GM19043 (cell line): Measurements from ENCODE around the gene TMEM178B.
"Not testable (repeated sequence)": the region's sequence is repeated elsewhere in the genome, so short reads cannot be mapped to it uniquely, and the experiment has no call there.

ENCODE experiments used
- ATAC-seq: cut with Tn5 transposase; IDR thresholded peaks from one replicate; pipeline ENCODE4 v1.9.1; 2021; ENCODE audit warnings: low read depth; ENCODE audit not compliant: unreplicated experiment

TMEM178B gene

DNA sequence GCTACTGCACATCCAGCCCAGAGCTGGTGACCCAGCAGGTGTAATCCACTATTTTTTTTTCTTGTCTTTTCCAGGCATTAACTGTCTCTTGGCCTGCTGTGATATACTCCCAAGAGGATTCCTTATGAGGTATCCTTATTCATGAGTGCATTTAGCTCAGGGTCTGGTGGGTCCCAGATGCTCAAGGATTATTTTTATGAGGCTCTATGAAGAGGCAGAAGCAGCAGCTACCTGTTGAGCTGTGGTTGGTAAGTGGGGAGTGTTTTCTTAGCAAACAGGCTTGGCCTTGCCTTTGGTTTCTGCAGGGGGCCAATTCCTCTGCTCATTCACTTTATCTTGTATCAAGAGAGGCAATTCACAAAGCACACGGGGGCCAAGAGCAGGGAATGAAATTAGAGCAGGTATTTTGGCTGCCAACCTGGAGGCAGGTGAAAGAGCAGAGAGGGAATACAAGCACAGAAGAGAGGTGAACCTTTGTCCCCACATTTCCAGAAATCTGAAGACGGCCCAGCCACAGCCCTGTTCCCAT is 221.6 kb downstream of the TMEM178B start:
- no peak for ATAC-seq

DNA sequence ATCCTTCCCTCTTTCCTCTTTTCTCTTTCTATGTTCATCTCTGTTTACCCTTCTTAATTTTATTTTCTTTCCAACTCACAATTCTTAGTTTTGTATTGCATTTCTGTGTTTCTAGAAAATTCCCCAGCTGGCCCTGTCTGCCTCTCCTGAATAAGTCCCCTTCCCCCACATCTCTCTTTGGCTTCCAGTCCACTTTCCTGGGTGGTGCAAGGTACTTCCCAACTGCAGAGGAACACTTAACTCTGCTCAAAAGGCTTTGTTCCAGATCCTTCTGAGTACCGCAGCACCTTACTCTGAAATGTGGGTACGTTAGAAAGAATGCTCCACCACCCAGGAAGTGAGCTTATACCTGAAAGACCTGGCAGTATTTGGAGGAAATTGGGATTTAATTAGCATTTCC is 227.0 kb downstream of the TMEM178B start:
- ATAC-seq: no peak

DNA sequence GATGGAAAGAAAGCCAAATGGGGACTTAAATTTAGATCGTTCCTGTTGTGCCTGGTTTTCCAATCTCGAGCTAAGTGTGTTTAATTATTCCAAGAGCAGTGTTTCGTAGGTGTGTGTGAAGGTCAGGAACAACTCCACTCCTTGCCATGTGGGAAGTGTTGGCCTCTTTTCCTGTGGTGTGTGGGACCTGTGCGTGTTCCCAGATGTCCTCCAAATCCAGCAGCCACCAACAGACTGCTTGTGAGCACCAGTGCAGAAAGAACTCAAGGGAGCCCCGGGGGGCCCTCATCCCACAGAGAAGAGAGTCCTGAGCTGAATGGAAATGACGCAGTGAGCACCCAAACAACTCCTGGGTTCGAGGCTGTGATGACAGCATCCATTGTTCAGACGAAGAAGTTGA is 227.7 kb downstream of the TMEM178B start:
- no peak for ATAC-seq

DNA sequence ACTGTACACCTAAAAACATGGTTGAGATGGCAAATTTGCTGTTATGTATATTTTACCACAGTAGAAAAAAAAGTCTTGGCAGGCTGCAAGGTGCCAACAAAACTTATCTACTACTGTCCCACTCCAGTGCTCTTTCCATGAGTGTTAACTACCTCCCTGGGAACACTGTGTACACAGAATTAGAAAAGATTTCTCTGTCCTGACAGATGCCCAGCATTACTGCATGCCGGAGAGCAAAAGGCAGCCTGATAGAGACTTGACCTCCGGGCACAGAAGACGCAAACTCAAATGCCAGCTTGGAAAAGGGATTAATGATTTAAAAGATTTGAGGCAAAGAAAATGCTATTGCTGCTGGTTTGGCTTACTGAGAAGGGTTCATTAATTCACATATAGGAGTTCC is 228.8 kb downstream of the TMEM178B start:
- ATAC-seq: no peak

- ATAC-seq: no peak
These were observed 230.4 kb downstream of the TMEM178B start for GRCh38 chr7:141304291-141304690.

- no peak for ATAC-seq
These were observed 232.2 kb downstream of the TMEM178B start for GRCh38 chr7:141306081-141306480.

DNA sequence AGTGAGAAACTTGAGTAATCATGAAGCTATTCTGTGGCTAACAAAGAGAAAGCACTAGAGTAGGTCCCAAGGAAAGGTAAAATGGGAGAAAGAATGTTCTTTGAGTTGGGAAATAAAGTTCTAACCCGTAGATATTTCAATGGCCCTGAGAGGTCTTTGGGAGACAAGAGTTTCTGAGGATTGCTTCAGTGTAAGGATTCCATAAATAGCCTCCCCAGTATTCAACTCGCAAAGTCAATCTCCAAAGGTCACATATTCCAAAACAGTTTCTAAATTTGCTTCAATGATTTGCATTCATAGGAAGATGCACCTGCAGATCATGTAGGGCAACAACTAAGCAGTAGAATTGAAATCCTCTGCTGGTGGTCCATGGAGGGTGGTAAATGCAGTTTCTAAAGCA is 238.5 kb downstream of the TMEM178B start:
- ATAC-seq: no peak

DNA sequence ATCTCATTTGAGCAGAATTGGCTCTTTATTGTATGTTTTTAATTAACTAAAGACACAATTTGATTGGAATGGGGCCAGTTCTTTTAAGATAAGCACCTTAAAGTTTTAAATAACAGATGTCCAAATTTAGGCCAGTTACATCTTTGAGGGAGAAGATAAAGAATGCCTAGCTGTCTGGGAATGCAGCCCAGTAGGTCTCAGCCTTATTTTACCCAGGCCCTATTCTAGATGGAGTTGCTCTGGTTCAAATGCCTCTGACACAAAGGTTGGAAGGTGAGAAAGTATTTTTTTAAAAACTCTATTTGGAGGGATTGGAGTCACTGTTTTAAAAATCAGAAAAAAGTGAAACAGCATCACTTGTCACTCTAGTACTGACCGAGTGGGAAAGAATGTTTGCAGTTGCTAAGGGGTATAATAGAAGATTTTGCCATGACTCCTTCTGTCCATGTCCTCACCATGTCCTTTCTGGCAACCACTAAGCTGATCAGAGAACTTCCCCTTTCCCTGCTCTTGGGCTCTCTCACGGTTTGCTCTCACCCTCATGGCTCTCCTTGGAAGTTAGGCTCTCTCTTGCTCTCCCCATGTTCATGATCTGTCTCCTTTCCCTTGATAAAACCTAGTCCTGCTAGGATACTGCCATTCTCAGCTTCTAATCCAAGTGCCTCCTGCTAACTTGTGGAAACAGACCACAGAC is 239.1 kb downstream of the TMEM178B start:
- no peak for ATAC-seq

GRCh38 chr7:141313896-141314295 is 240.0 kb downstream of the TMEM178B start:
- no peak for ATAC-seq

- ATAC-seq: no peak
These were observed 243.2 kb downstream of the TMEM178B start for GRCh38 chr7:141317033-141317585.

DNA sequence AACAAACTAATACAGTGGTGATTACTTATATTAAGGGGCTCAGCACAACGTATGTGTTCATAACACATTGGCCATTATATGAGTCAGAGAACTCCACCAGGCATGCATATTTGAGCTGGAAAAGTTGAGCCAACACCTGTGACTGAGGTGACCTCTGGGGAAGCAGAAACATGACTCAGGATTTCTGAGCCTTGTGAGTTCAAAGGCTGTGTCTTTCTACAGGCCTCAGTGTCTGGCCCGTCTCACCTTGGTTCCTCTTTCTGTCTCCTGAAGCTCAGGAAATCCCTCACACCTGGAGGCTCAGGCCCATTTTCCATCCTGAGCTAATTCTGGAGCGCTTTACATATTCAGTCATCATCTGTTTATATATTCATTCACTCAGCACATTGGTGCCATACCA is 246.4 kb downstream of the TMEM178B start:
- no peak for ATAC-seq

GRCh38 chr7:141322383-141322782 is 248.5 kb downstream of the TMEM178B start:
- ATAC-seq: no peak

DNA sequence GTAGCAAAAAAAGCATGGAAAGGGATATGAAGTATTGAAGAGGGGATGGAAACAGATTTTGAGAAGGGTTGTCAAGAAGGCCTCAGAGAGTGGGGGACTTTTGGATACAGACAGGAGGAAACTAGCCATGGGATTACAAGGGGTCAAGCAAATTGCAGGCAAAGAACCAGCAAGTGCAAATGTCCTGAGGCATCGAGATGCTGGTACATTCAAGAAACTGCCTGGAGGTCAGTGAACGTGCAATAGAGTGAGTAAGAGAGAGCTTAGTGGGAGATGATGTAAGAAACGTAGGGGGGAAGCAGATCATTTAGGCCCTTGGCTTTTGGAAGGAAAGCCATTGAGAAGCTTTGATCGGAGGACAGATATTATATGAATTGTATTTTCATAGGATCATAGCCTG is 250.0 kb downstream of the TMEM178B start:
- ATAC-seq: no peak

- ATAC-seq: no peak
These were observed 251.0 kb downstream of the TMEM178B start for GRCh38 chr7:141324870-141325269.

DNA sequence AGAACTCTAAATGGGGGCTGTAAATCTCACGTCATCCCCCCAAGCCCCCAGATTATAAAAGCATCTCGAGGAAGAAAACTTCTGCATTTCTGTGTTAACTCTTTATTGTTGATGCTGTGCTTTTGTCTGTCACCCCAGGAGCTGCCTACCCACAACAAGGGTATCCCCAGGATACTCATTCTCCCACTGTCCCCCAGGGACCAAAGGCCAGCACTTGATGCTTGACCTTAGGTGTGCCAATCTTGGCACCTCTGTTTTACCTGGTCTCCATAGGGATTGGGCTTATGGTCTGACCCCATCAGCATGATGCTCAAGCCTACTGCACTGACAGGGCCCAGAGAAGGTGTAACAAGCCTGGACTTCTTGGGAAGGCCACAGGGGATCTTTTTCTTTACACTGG is 251.4 kb downstream of the TMEM178B start:
- ATAC-seq: no peak

DNA sequence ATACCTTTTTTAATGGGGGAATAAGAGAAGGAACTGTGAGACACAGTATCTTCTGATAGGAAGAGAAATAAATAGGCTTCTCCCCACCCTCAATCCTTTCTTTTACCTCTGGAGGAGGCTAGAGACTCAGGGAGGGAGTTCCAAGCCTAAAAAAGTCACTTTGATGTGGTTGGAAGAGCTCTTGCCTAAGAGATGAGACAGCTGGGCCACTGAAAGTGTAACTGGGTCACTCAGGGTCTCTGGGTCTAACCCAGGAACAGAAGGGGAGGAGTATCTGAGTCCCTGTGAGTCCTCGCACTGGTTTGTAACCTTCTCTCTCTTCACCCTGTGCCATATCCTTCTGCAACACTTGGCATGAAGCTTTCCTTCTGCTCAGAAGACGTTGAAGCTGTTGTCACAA is 254.4 kb downstream of the TMEM178B start:
- ATAC-seq: no peak

DNA sequence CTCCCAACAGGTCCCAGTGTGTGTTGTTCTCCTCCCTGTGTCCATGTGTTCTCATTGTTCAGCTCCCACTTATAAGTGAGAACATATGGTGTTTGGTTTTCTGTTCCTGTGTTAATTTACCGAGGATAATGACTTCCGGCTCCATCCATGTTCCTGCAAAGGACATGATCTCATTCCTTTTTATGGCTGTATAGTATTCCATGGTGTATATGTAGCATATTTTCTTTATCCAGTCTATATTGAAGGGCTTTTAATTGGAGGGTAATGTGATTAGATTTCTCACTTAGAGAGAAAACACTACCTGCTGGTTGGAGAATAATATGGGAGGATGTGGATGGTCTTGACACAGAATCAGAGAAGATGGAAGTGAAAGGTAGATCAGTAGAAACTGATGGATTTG is 256.4 kb downstream of the TMEM178B start:
- ATAC-seq: not testable (repeated sequence)

DNA sequence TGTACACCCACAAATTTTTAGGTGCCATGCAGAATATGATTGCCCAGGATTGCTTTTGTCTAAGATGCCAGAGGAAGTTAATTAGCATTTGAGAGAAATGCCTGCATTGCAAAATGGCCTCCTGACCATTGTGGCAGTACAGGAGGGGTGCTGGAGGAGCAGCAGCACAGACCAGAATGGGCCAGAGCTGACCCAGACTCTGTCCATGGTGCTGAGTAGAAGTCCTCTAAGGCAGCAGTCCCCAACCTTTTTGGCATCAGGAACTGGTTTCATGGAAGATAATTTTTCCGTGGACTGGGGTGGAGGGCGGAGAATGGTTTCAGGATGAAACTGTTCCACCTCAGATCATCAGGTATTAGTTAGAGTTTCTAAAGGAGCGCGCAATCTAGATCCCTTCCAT is 259.6 kb downstream of the TMEM178B start:
- no peak for ATAC-seq

- ATAC-seq: no peak
These were observed 261.3 kb downstream of the TMEM178B start for GRCh38 chr7:141335164-141335563.

DNA sequence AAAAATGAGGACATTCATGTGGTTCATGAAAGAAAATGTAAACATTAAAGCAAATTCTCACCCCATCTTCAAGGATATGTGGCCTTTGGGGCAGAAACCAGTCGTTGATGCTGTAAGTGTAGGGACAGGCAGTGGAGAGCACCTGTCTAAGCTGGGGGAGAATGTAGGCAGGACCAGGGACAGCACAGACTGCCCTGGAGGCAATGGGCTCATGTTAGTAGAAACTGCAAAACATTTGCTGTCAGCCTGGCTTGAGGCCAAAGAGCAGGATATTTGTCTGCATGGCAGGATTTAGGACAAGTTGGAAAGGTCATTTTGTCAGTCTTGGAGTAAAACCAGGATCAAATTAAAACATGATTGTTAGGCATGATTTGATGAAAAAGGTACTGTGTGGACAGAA is 265.7 kb downstream of the TMEM178B start:
- ATAC-seq: no peak

DNA sequence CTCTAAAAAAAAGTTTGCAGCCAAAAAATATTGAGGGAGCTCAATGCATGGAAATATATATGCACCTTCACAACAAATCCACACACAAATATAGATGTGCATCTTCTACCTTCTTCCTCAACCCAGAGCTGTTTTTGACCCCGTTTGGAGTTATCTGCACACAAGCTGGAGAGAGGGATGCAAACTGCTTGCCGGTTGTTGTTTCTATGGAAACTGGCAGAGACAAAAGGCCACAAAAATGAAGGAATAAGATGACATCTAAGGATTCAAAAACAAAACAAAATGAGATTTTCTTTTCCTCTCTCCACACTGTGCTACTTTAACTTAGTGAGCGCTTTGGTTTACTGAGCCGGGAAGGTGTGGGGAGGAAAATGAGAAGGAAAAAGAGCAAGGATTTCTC is 267.1 kb downstream of the TMEM178B start:
- no peak for ATAC-seq

- ATAC-seq: no peak
These were observed 269.0 kb downstream of the TMEM178B start for GRCh38 chr7:141342621-141343408.
